HG02884 (cell line): Measurements from ENCODE around the gene C2orf69.

Experiments
- ATAC-seq: cut with Tn5 transposase; IDR thresholded peaks from one replicate; pipeline ENCODE4 v1.9.1; 2021; ENCODE audit warnings: mild to moderate bottlenecking, moderate library complexity; ENCODE audit not compliant: unreplicated experiment

C2orf69 gene, protein sequence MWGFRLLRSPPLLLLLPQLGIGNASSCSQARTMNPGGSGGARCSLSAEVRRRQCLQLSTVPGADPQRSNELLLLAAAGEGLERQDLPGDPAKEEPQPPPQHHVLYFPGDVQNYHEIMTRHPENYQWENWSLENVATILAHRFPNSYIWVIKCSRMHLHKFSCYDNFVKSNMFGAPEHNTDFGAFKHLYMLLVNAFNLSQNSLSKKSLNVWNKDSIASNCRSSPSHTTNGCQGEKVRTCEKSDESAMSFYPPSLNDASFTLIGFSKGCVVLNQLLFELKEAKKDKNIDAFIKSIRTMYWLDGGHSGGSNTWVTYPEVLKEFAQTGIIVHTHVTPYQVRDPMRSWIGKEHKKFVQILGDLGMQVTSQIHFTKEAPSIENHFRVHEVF

DNA sequence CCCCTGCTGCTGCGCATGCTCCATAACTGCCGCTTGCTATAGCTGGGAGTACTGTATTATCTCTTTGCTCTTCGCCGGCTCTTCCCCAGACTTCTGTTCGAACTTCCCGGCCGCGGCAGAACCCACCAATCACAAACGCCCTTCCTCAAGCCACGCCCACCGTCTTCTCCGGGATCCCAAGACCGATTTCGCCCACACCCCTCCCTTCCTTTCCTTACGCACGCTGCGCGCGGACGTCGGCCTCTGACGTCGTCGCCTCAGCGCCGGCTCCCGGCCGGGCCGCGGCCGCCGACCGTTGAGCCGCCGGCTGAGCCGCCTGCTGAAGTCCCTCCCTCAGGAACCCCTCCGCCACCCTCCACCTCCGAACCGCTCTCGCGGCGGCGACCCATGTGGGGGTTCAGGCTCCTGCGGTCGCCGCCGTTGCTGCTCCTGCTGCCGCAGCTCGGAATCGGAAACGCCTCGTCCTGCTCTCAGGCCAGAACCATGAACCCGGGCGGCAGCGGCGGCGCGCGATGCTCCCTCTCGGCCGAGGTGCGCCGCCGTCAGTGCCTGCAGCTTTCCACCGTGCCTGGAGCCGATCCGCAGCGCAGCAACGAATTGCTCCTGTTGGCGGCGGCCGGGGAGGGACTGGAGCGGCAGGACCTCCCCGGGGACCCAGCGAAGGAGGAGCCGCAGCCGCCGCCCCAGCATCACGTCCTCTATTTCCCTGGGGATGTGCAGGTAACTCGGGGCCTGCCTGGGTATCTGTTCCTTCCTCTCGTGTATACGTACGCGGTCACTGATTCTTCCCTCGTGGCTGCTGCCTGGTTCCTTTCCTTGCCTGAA is at the start of gene C2orf69:
Gene C2orf69 (plus strand): TSS at position 242 of the 825 bp plus-strand sequence. CDS start 146 bp downstream, at position 388.
- peak; percentile 80 for ATAC-seq

DNA sequence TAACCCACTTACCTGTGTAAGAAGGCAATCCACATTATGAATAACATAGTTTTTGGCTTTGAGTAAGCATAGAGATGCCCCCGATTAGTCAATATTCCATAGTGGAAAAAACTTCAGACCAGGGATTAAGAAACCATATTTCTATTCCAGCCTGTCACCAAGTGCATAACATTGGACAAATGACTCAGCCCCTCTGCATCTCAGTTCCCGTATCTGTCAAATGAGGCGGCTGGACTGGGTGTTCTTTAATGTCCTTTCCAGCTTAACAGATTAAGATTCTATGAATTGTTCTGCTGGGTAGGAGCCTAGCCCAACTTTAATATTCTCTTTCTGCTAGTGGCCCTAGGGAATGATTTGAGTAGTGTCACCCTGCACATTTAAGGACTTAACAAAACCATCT is 48.3 kb upstream of the C2orf69 start:
- no peak for ATAC-seq

DNA sequence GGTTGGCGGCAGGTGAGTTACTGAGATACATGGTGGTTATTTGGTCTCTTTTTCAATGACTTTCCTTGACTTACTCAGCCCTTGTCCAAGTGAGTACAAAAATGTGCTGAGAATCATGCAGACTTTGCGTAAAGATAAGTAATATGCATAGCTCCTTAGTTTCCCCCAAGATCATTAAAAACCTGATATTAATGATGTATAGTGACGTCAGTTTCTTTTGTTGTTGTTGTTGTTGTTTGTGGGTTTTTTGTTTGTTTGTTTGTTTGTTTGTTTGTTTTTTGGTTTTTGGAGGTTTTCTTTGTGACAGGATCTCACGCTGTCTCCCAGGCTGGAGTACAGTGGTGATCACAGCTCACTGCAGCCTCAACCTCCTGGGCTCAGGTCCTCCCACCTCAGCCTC is 45.2 kb upstream of the C2orf69 start:
- ATAC-seq = no peak

DNA sequence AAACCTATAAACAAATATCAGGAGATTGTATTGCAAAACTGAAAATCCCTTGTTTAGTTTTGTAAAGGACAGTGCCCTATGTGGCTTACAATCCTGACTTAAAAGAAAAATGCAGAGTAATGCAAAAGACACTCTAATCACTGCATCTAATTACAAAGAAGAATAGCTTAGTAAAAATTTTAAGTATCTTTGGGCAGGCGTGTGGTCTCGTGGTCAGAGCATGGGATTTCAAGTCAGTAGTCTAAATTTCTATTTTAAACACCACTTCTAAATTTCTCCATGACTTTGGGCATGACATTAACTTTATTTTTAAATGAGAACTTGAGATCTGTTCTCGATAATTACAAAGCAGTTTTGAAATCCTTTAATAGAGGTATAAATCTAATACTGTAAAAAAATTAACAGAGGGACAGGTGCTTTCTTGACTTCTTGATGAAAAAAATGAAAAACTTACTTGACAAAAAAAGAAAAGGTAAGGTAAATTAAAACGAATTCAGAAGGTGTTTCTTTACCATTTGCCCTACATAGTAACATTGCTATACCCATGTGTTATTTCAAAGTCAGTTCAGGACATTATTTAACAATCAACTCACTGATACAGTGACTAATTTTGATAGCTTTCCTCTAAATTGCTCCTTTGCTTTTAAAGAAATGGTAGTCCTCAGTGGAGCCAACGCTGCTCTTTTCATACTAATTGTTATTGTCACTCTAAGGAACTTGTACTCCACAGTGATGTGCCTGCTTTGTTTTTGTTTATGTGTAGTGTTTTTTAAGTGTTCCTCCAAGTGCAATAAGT is 42.5 kb upstream of the C2orf69 start:
- no peak for ATAC-seq

DNA sequence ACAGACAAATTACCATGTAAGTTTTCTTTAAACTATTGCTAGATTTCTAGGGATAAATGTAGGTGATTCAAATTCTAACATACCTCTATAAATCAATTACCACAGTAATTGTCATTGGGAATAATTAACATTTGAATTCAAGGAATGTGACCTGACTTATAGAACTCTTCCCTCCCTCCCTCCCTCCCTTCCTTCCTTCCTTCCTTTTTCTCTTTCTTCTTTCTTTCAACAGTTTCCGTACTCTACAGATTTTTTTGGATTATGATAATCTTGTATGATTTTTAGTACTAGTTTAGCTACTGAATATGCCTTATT is 41.9 kb upstream of the C2orf69 start:
- no peak for ATAC-seq

DNA sequence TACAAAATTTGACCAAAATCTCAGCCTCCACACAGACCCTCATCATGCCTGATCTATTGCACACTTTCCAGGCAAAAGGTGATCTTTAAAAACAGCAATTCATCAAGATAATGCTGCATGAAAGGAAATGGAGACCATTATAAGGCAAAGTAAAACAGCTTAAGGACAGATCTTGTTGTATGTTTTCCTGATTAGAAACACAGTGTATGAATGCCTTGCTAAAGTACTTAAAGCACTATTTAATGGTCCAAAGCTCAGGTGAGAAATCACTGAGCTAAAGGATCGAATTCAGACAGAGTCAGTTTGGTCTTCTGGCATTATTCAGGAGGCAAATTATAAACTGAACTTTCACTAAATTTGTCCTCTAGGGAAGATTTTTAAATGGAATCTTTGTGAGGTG is 41.4 kb upstream of the C2orf69 start:
- ATAC-seq = no peak

DNA sequence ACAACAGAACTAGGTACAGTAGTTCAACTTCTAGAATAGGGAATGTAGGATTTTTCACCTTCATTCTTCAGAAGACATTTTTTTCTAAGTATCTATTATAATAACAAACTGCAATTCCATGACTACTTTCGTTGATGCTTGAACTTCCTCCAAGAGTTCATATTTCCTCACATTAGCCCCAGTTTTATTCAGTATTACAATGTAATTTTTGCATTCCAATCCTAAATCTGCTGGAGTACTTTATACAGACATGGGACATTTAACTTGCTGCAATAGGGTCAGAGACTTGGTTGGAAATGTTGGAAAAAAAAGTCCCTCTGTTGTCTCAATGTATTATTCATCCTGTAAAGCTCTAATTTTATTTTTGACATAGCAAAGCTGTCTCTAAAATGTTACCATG is 40.5 kb upstream of the C2orf69 start:
- no peak for ATAC-seq

DNA sequence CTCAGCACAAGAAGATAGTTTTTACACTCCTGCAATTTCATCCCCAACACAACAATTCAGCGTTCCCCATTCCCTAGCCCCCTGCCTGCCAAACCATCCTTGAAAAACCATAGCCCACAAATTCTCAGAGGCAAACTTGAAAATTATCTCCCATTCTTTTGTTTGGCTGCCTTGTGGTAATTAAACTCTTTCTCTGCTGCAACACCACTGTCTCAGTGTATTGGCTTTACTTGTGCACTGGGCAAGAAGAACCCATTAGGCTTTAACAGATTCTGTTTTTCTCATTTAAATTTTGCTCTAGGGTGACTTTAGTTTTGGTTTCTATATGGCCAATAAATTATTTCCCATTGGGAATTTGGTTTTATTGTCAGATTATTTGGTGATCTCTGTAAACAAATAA is 36.9 kb upstream of the C2orf69 start:
- ATAC-seq = no peak

DNA sequence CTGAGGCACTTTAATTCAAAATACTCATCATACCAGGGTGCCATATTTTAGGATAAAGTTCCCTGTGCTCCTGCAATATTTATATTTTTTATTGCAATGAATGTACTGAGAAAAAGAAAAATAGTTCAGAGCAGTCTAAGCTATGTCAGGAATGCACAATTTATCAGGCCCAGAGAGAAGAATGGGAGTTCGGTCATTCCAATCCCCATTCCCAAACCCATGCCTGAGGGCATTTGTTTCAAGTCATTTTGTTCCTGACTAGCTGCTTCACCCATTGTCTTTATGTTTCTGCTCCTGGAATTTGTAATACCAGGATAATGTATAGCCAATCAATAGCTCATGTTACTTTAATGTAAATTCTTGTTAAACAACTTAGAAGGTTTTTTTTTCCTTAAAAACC is 35.7 kb upstream of the C2orf69 start:
- ATAC-seq = no peak

DNA sequence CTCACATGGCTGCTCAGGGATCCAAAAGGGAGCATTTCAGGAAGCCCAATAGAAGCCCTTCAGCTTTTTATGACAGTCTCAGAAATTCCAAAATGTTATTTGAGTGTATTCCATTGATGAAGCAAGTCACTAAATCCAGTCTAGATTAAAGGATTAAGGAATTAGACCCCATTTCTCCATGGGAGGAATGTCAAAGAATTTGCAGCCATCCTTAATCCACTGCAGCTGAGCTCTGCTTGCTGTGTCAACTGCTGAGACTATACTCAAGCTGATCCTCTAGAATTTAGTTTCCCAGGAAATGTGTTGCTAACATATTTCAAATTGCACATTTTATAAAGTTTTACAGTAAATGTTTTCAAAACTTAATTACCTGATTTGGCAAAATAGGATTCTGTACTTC is 28.4 kb upstream of the C2orf69 start:
- ATAC-seq = no peak

DNA sequence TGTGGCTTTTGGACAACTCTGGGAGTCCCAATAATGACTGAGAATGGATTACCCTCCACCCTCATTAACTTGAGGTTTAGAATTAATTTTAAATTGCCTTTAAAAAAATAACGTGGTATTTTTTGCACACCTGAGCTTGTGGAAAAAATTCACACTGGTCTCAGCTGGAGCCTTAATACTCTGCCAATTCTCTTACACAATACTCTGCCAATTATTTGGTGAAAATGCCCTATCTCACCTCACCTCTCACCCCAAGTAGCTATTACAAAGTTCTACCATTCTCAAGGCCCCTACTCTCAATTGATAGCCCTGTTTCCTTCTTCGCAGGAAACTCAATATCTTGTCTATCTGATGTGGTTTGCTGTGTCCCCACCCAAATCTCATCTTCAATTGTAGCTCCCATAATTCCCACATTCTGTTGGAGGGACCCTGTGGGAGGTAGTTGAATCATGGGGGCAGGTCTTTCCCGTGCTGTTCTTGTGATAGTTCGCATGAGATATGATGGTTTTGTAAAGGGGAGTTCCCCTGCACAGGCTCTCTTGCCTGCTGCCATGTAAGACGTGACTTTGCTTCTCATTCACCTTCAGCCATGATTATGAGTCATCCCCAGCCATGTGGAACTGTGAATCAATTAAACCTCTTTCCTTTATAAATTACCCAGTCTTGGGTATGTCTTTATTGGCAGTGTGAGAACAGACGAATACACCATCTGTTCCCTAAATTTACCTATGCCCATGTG is 27.4 kb upstream of the C2orf69 start:
- no peak for ATAC-seq

DNA sequence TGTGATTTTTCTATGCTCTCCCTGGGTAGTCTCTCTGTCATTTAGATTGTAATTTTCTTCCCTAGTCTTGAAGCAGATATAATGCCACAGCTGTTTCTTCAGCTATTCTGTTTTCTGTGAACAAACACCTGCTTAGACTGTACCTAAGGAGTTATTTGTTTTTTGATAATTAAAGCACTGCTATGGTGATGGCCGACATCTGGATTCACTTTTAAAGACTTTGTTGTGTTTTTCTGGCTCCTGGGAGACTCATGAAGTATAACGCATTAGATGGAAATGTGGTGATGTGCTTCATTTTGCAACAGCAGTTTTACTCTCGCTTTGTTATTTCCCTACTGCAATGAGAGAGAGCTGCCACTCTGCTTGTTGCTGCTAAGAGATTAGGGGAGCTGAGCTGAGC is 15.7 kb upstream of the C2orf69 start:
- no peak for ATAC-seq

DNA sequence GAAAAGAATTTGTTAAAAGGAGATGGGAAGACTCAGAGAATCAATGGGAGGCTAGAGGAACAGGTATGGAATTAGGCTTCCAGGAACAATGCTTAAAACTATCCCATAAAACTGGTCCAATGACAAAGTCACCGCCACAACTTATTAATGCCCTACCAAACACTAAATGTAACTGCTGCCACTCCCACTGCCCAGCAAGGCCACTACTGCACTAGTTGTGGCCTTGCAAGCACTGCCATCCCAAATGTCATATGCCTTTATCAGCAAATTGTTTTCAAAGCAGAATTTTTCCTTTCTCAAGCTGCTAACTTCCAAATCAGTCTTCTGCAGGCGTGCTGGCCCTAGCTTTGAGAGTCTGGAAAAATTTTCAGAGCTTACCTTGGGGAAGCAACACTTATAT is 14.5 kb upstream of the C2orf69 start:
- no peak for ATAC-seq

DNA sequence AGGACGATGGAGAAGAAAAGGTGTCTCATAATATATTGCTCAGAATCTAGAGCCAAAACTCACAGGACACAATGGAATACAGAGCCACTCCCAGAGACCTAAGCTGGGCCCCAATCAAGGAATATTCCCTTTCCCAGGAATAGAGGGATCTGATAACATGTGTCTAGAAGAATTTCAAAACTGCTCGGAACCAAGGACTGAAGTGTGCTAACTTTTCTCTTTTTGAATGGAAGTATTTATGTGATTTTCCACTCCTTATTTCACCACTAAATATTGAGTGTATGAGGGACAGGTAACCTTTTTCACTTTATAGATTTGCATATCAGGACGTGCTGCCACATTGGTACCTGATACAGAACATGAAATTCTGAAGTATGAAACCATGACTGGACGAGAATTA is 9.2 kb upstream of the C2orf69 start:
- ATAC-seq = no peak

DNA sequence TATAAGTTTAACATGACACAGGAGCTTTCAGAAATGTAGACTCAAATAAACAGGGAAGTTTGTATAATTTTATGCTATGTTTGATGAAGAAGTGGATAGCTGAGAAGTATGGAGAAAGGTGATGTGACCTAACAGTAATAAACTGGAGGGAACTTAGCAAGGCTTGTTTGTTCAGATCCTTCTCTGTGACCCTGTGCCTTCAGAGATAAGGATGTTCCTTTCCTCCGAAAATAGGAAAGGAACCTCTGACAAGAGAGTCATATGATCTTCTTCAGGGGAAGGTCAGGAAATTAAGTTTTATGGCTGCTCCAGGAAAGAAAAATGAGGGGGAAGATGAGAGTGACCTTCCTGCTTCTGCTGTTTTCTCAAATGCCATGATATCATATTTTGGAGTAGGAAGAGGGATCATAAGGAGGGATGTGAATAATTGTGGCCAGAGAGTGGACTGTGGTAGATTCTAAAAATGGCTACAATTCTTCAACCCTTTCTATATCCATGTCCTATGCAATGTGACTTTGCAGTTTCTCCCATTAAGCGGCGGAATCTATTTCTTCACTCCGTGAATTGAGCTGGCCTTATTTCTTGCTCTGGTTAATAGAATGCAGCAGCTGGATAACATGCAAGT is 8.5 kb upstream of the C2orf69 start:
- ATAC-seq = no peak

DNA sequence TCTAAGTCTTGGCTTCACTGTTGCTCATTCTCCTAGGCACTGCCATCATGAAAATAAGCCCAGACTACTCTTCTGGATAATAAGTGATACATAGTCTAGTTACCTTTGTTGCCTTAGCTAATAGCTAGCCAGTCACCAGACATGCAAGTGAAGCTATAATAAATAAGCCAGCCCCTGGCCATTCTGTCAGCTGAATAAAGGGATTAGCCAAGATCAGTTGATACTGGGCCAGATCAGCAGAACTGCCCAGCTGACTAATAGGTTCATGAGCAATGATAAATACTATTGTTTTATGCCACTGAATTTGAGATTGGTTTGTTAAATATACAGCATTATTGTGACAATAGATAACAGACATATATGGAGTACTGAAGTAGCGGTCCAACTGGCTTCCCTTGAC is 8.0 kb upstream of the C2orf69 start:
- ATAC-seq = no peak

DNA sequence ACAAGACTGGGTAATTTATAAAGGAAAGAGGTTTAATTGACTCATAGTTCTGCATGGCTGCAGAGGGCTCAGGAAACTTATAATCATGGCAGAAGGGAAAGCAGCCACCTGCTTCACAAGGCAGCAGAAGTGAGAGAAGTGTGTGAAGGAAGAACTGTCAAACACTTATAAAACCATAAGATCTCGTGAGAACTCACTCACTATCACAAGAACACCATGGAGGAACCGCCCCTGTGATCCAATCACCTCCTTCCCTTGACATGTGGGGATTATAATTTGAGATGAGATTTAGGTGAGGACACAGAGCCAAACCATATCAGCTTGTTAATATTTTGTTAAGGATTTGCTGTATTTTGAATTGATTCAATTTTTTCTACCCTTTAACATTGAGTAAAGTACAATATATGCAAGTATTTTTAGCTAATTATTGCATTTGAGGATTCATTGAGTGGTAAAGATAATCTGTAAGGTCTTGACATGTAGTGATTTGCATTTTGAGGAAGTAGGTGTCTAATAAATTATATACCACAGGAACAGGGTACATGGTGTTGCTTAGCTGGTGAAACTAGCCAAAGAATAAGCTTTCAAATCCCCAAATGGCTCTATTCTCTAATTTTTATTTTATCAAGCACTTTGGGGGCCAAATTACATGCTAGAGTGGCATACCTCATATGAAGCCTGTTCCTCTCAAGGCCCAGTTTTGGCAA is 3.9 kb upstream of the C2orf69 start:
- no peak for ATAC-seq

DNA sequence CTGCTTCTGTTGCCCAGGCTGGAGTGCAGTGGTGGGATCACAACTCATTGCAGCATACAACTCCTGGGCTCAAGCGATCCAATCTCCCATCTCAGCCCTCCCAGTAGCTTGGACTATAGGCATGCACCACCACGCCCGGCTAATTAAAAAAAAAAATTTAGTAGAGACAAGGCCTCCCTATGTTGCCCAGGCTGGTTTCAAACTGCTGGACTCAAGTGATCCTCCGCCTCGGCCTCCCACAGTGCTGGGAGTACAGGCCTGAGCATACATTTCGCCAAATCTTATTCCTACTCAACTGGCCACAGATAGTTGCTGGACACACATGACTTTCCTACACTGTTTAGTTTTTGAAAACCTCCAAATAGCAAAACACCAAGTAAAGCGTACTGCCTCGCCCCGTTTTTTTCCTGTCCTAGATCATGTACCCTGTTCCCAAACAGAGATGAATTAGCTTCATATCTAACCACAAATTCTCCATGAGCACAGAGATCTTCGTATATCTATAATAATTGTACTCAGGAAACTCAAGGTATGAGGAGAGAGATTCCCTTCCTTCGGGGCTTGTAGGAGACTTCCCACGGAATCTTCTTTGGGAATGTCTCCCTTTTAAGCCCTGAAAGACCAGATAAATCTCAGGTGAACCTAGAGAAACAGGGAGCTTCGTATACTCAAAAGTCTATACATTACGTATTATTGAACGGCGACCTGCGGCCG is 598 bp upstream of the C2orf69 start:
- no peak for ATAC-seq

DNA sequence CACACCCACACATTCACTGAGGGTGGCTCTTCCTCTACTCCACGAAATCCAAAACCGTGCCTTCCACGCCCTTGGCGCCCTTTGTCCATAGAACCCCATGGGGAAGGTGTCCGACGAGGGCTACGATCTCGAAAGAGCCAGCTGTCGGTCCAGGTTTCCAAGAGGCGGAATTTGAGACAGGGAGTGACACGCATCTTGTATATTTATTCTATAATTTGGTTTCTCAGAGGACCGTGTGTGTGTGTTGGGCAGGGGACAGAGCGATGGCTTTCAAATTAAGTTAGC is 726 bp downstream of the C2orf69 start:
- ATAC-seq = no peak
